Esophagus mucosa (tissue), 1 donor: ENCODE data around the gene USP2. TPM values are rescaled to one million over a fixed set of nuclear protein-coding genes. Genes with fewer than 3 reads are reported as not detected.

Source experiments
- ATAC-seq: fragments of 200-7000 bp; cut with Tn5 transposase; one replicate; pipeline ENCODE4 v1.9.1; 2020
- total RNA-seq: library from RNA; stranded (reverse); gene quantifications from one replicate; pipeline ENCODE4 v1.2.4, GENCODE V29; 2023
- donor health status: DM: yes; HTN: yes; CAD: no.

The USP2 gene
- total RNA-seq, 1 donor from 2014 or later, result 2.8 TPM

GRCh38 chr11:119341222-119342022 lies 40.1 kb downstream of the USP2 start:
- no peak for ATAC-seq

GRCh38 chr11:119340335-119341221 lies 40.9 kb downstream of the USP2 start, which contains the start of gene C1QTNF5:
Gene C1QTNF5, minus strand, starts transcription at chr11:119340883. Its CDS starts 486 bp downstream, at chr11:119340397.
- no peak for ATAC-seq

GRCh38 chr11:119339589-119340334 lies 41.7 kb downstream of the USP2 start:
- peak; percentile 25 for ATAC-seq

- ATAC-seq, result no peak
Observed at GRCh38 chr11:119338965-119339588, 42.4 kb downstream of the USP2 start.

GRCh38 chr11:119338318-119338890 lies 43.1 kb downstream of the USP2 start:
- ATAC-seq, result peak; percentile 19

- no peak for ATAC-seq
Observed at GRCh38 chr11:119337581-119338317, 43.7 kb downstream of the USP2 start.

GRCh38 chr11:119336744-119337469 lies 44.6 kb downstream of the USP2 start:
- no peak for ATAC-seq

- ATAC-seq, result no peak
Observed at GRCh38 chr11:119335655-119336543, 45.6 kb downstream of the USP2 start.

- no peak for ATAC-seq
Observed at GRCh38 chr11:119335091-119335654, 46.3 kb downstream of the USP2 start.

GRCh38 chr11:119334174-119334930 lies 47.1 kb downstream of the USP2 start, which contains the start of gene RNF26:
Gene RNF26, plus strand, starts transcription at chr11:119334527. Its CDS starts 596 bp downstream, at chr11:119335123.
- ATAC-seq, result peak; percentile 95

GRCh38 chr11:119332111-119332765 lies 49.3 kb downstream of the USP2 start:
- no peak for ATAC-seq

- ATAC-seq, result no peak
Observed at GRCh38 chr11:119330237-119330636, 51.3 kb downstream of the USP2 start.

- no peak for ATAC-seq
Observed at GRCh38 chr11:119329320-119329719, 52.2 kb downstream of the USP2 start.

GRCh38 chr11:119324189-119324588 lies 57.3 kb downstream of the USP2 start:
- ATAC-seq, result no peak

GRCh38 chr11:119323532-119324033 lies 57.9 kb downstream of the USP2 start:
- peak; percentile 11 for ATAC-seq

GRCh38 chr11:119322921-119323531 lies 58.5 kb downstream of the USP2 start:
- no peak for ATAC-seq

GRCh38 chr11:119322360-119322739 lies 59.1 kb downstream of the USP2 start:
- no peak for ATAC-seq
